ENCODE results near the gene MEGF8. TPM values are rescaled to one million over a fixed set of nuclear protein-coding genes. Genes with fewer than 3 reads are reported as not detected.

MEGF8 gene
- total and polyA plus RNA-seq, 10 of the 15 experiments (the other 5 are each of a cell fraction or from before 2014, with no cell fraction given): 0.43 to 12.8 (median 2.7) TPM

- no peak for TF ChIP-seq SKIL (IDR thresholded peaks at IDR 0.05; ENCODE audit: low read depth, poor library complexity, severe bottlenecking)
- TF ChIP-seq EP300 (IDR thresholded peaks at IDR 0.05; ENCODE audit: borderline replicate concordance in 1 of 2, control insufficient read depth in 1 of 2, low read depth in 2 of 2, low read length in 2 of 2): no peak
- no peak for TF ChIP-seq ELK1 (IDR thresholded peaks at IDR 0.05; ENCODE audit: low read depth, low read length)
- peak; percentile 71 for TF ChIP-seq POLR2A (IDR thresholded peaks at IDR 0.05; ENCODE audit: low read depth, low read length)
- TF ChIP-seq HSF1 (IDR thresholded peaks at IDR 0.05; ENCODE audit: low read depth, low read length): no peak
- peak; percentile 56; the same call in 1 of the 2 replicates for TF ChIP-seq YY1 (IDR thresholded peaks at IDR 0.05; ENCODE audit: low read depth, low read length)
- peak; percentile 39; the same call in 1 of the 2 replicates for TF ChIP-seq RB1 (IDR thresholded peaks at IDR 0.05; ENCODE audit: borderline replicate concordance)
- no peak for TF ChIP-seq DPF2 (IDR thresholded peaks at IDR 0.05)
- TF ChIP-seq RCOR1 (conservative IDR thresholded peaks at IDR 0.05; ENCODE audit: low read depth, low read length): no peak
- no peak for TF ChIP-seq STAT1 (conservative IDR thresholded peaks at IDR 0.05)
- TF ChIP-seq JUNB (IDR thresholded peaks at IDR 0.05): no peak
- TF ChIP-seq ZBTB40 (IDR thresholded peaks at IDR 0.05; ENCODE audit: borderline replicate concordance): no peak
- TF ChIP-seq PML (IDR thresholded peaks at IDR 0.05; ENCODE audit: low read length): no peak
- TF ChIP-seq TCF7 (IDR thresholded peaks at IDR 0.05; ENCODE audit: borderline replicate concordance): no peak
- TF ChIP-seq REST (IDR thresholded peaks at IDR 0.05; ENCODE audit: low read depth, low read length): no peak
- TF ChIP-seq MTA3 (IDR thresholded peaks at IDR 0.05; ENCODE audit: borderline replicate concordance, low read length): no peak
These were observed 29.5 kb upstream of the MEGF8 start (continued) for GRCh38 chr19:42295831-42296525.

Data from GM12878 (cell line).